ENCODE data around the gene MAD1L1.

MAD1L1 gene

DNA sequence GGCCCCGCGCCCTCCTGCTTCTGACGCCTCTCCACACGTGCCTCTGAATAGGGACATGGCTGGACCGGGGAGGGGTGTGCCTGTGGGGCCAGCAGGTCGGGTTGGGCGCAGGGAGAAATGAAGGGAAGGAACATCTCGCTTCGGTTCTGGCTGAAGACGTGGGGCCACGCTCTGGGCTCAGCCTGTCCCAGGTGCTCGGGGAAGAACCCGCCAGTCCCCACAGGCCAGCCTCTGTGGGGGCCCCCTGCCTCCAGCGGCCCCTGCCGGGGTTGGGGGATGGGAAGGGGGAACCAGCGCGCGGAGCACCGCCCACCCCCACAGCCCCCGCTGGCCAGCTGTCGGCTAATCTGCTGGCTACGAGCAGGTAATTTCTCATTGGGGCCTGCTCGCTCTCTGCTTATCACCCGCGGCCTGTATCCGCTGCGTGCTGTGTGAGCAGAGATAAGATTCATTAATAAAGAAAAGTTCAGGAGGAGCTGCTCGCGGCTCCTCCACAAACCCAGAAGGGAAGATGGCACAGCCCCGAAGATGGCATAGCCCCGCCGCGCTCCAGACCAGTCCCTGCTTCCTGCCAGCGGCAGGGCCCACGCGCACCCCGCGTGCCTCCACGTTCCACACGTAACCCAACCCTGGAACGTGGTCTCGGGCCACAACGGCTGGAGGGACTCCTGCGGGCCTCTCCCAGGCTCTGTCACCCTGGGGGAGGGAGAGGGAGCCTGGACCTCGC, 376.4 kb downstream of the MAD1L1 start:
- in situ Hi-C loops (cut with HindIII; ENCODE audit: low sequenced_read_pairs) = no loop called here

DNA sequence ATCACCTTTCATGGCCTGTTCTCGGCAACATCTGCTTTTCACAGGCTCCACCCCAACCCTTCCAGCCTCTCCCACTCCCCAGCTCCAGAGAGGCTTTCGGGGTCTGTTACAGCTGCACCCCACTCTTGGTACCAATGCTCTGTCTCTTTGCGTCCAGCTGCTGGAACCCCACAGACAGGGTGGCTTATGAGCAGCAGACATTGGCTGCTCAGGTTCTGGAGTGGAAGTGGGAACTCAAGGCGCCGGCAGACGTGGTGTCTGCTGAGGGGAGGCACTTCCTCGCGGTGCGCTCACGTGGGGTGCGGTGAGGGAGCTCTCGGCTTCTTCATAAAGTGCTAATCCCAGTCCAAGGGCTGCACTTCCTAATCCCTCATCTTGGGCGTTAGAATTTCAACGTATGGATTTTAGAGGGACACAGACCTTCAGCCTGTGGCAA, 377.0 kb downstream of the MAD1L1 start:
- in situ Hi-C loops (cut with HindIII; ENCODE audit: low sequenced_read_pairs) = no loop called here

DNA sequence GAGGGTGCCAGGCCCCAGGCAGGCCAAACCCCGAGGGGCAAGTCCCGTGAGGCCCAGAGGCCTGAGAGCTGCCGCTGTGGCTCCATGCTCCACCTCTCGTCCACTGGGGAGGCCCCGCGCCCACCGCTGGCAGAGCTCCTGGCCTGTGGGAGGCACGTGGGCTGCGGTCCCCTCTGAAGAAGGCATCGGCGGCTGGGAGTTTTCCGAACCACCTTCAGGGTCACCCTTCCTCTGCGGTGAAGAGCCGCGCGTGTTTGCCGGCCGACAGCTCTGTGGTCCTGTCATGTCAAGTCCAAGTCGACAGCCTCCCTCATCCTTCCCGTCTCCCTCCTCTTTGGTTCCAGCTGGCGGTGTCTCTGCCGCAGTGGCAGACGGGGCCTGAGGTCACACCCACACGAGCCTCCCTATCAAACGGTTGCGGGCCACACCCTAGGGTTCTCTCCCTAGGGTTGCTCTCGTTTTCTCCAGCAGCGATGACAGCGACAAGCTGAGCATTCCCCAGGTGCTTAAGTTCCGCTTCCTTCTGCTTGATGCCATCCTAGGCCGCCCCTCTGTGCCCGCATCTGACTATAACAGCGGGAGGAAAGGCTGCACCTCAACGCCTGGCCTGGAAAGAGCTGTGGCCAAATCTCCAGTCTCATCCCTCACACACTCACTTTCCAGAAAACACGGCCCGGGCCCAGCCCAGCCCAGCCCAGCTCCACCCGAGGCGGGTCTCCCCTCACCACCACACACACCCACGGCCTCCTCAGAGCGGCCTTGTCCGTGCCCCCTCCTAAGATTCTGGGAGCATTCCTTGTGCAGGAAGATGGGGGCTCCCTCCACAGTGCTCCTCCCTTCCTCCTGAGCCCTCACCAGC, 377.6 kb downstream of the MAD1L1 start:
- in situ Hi-C loops (cut with HindIII; ENCODE audit: low sequenced_read_pairs) = loop anchor here (5.0 kb wide), 2 partner anchors 67 to 78 kb away; no protein-coding TSS in a partner anchor

DNA sequence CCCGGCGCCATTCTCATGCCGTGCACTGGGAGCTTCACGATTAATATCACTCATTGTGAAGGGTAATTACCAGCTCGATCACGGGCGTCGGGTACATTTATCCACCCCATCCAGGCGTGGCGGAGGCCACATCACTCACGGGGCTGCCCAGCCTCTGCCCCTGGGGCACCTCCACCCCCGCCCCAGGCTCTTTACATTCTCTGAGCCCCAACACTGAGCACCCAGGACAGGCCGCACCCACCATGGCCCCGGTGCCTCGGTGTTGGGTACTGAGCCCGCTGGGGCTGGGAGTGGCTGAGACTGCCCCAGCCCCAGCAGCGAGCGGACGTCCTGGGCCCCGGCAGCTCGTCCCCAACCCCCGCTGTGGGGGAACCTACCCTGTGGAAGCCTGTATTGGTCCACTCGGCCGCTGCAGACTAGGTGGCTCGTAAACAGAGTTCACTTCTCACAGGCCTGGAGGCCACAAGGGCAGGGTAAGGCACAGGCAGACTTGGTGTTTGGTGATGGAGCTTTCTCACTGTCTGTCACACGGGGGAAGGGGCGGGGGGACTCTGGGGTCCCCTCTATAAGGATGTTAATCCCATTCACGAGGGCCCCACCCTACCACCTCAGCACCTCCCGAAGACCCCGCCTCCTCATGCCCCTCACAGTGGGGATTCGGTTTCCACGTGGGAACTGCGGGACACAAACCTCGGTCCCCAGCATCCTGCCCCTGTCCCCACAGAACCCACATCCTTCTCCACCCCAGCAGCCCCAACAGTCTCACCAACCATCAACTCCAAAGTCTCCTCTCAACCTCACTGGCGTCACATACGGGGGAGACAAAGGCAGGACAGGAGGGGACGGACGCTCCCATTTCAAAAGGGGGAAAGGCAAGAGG, 378.5 kb downstream of the MAD1L1 start:
- in situ Hi-C loops (cut with HindIII; ENCODE audit: low sequenced_read_pairs) = loop anchor here (5.0 kb wide), 2 partner anchors 68 to 77 kb away; no protein-coding TSS in a partner anchor

DNA sequence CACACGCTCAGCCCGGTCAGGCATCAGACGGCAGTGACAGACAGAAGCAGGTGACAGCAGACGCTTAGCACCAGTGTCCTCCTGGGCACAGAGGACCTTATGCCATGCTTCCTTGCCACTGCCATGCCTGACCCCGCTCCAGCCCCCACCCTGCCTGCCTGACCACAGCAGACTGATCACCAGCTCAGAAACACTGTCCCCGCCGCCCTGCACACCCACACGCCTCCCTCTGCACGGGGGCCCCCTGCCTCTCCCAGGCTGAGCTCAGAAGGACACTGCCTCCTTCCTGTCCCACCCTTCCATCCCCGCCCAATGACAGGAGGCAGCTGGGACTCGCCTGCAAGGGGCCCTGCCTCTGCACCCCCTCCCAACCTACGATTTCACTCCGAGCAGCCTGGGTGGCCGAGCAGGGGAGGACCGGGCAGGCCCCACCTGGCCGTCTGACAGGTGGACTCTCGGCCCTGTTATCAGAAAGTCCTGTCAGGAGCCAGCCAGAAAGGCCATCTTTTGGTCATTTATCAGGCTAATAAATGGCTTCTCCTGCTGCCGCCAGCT, 379.2 kb downstream of the MAD1L1 start:
- in situ Hi-C loops (cut with HindIII; ENCODE audit: low sequenced_read_pairs) = loop anchor here (5.0 kb wide), 2 partner anchors 69 to 76 kb away; no protein-coding TSS in a partner anchor

DNA sequence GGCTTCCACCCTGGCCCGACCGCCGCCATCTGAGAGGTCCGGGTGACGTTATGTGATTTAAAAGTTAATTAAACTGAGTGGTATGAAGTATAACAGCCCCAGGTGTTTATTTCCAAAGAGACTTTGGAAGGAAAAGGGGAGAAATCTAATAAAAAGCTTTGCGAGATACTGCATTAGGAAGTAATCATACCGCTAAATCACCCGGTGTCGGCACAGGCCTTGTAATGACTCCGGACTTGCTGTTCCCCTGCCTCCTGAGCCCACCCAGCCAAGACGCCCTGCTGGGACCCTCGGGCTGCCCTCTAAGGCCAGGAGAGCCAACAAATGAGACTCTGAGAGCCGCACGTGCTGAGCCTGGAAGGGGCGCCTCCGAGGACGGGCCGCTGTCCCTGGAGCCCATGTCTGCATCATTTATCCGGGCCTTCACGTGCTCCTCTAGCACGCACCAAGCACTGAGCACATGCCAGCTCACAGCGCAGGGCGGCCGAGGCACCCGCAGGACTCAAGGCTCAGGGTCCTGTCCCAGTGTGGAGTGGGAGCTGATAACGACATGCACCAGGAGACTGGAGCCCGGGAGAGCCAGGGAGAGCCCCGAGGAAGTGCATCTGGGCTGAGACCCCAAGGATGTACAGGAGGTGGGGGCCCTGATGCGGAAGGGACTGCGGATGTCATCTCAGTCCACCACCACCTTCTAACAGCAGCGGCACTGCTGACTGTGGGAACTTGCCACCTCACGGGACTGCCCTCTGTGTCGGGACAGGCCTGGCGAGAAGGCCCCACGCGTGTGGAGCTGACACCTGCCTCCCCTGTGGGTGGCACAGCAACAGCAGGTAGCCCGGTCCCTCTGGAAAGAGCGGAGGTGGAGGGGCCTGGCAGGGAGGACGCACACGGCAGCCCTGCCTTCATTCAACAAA, 380.0 kb downstream of the MAD1L1 start:
- in situ Hi-C loops (cut with HindIII; ENCODE audit: low sequenced_read_pairs) = loop anchor here (5.0 kb wide), 2 partner anchors 70 to 75 kb away; no protein-coding TSS in a partner anchor

DNA sequence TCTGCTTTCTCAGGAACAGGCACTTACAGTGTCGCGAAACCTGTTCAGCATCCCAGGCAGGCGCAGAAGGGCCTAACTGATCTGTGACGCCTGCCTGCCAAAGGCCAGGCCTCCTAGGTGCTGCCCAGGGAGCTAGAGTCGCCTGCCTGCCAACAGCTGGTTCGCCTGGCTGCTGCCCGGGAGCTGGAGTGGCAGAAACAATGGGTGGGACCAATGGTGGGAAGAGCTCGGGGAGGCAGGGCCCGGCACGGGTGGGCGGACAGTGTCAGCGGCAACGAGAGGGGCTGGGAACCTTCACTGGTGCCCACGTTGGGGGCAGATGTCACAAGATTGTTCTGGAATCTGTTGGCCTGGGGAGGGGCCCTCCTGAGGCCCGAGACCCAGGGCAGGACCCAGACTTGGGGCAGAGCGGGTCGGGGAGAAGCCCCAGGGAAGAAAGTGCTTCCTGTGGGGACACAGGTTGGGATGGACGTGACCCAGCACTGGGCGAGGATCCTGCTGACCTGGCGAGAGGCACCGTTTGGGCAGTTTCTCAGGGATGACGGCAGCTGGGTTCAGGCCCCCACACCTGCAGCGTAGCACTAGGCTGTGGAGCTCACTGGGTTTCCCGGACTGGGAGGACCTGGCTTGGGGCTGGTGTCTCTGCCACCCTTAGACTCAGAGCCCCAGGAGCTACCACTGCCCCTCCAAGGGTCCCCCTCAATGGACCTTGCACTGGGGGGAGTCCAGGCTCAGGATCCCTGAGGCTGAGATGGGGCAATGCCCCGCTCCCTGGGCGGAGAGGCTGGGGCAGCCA, 380.8 kb downstream of the MAD1L1 start:
- in situ Hi-C loops (cut with HindIII; ENCODE audit: low sequenced_read_pairs) = loop anchor here (5.0 kb wide), 2 partner anchors 70 to 75 kb away; no protein-coding TSS in a partner anchor

DNA sequence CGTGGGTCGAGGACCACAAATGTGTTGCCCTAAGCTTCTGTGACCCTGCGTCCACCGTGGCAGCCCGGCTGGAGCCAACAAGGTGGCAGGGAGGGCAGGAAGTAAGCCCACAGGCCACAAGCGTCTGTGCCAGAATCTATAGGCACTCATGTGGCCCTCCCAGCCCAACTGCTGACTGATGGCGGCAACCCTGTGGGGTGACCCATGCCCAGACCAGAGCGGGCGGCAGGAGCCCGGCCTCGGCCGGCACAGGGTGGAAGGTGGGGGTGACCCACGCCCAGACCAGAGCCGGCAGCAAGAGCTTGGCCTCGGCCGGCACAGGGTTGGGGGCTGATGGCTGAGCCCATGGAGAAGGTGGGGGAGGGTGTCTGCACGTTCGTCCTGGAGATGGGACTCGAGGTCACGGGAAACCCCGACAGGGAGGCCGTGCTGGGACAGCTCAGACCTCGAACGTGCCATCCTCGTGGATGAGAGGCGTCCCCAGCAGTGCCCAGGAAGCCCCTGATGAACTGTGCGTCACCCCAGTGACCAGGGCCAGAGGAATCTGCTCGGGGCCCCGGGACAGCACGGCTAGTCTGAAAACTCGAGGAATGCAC, 381.7 kb downstream of the MAD1L1 start:
- in situ Hi-C loops (cut with HindIII; ENCODE audit: low sequenced_read_pairs) = loop anchor here (5.0 kb wide), 2 partner anchors 71 to 74 kb away; no protein-coding TSS in a partner anchor

DNA sequence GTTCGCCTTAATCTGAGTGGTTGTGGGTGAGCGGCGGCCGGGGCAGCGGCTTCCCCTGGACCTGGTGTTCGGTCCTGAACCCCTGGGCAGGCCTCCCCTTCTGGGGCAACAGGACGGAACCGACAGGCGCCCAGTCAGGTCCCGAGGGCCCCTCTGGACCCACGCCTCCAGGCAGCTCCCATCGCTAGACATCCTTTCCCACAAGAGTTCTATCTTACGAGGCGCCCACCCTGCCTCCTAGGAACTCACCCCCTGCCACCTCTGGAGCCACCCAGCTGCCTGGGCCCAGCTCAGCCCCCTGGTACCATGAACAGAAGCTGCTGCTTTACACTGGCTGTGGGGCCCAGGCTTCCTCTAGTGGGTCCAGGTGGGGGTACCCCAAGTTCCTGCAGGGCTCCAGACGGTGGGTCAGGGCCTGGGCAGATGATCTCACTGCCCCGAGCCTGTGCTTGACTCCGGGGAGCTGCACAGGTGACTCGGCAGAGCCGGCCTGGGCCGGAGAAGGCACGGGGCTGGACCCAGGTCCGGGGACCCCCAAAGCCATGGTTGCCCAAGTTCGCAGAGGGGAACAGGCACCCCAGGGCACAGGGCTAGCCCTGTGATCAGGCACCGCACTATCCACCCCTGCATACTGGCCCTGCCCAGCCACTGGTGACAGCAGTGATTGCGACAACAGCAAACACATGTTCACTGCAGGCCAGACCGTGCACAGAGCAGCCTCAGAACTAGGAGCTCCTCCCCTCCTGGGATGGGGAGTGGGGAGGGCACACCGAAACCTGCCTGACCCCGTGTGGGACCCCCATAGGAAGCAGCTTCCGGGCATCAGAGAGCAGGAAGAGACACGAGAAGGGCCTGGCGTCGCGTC, 382.4 kb downstream of the MAD1L1 start:
- in situ Hi-C loops (cut with HindIII; ENCODE audit: low sequenced_read_pairs) = loop anchor here (5.0 kb wide), 2 partner anchors 72 to 73 kb away; no protein-coding TSS in a partner anchor

DNA sequence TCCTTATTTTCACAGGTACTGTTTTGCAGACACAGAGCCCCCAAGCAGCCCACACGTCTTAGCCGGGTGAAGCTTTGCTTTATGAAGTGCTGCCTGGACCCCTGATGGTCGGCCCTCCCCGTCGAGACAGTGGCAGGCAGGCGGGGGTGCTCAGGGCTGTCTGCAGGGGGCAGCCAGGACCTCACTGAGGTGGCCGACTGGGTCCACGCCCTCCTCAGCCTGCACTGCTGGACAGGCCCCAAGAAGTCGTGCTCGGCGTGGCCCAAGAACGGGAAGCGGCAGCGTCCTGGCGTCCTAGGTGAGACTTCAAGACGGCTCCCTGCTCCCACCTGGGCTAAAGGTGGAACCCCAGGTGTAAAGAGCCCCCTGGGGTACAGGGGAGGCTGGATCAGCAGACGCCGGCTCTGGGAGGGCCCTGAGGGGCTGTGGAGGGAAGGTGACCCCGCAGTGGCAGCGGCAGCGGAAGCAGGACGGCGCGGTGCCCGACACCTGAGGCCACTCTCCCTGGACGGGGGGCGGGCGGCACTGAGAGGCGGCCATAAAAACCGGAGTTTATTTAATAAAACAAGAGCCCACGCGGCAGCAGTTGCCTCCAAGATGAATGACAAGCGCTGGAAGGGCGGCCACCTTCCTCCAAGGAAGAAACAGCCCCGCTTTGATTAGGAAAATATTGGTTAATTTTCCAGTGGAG, 383.2 kb downstream of the MAD1L1 start:
- in situ Hi-C loops (cut with HindIII; ENCODE audit: low sequenced_read_pairs) = loop anchor here (5.0 kb wide), 3 partner anchors 72 to 128 kb away; no protein-coding TSS in a partner anchor

DNA sequence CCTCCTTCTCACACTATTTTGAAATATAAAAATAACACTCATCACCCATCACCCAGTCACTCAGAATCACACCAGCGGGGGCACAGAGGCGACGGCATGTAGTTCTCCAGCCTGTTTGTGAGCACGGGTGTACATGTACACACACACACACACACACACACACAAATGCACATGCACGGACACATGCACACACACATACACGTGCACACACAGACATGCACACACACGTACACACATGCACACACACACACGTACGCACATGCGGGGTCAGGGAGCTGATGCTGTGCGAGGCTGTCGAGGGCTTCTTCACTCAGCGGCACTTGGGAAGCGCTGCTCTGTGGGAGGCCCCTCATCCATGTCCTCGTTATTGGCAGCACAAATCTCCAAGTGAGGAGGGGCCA, 383.8 kb downstream of the MAD1L1 start:
- in situ Hi-C loops (cut with HindIII; ENCODE audit: low sequenced_read_pairs) = loop anchor here (5.0 kb wide), 1 partner anchor 128 kb away; no protein-coding TSS in a partner anchor

DNA sequence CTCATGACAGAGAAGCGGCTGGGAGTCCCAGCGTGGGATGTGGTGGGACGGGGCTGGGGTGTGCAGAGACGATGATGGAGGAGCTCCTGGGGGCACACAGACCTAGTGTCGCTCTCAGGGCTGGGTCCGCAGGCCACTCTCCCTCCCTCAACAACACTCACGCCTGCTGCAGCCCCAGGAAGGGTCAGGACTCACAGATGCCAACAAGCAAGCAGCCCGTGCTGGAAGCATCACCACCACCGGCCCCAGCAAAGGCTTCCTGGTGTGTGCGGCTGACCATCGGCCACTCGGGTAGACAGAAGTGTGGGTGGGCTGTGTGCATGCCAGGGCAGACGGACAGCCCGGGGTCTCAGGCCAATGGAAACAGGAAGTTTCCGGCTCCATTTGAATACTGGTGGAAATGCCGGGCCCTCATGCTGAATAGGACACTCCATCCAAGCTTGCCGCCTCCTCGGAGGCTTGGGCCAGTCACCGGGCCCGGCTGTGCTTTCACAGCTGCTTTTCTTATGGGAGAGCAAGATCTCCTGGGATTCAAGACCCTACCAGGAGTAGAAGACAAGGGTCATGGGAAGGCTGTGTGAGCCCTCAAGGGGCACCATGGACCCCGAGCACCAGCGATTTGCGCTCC, 384.6 kb downstream of the MAD1L1 start:
- in situ Hi-C loops (cut with HindIII; ENCODE audit: low sequenced_read_pairs) = loop anchor here (5.0 kb wide), 1 partner anchor 129 kb away; no protein-coding TSS in a partner anchor

DNA sequence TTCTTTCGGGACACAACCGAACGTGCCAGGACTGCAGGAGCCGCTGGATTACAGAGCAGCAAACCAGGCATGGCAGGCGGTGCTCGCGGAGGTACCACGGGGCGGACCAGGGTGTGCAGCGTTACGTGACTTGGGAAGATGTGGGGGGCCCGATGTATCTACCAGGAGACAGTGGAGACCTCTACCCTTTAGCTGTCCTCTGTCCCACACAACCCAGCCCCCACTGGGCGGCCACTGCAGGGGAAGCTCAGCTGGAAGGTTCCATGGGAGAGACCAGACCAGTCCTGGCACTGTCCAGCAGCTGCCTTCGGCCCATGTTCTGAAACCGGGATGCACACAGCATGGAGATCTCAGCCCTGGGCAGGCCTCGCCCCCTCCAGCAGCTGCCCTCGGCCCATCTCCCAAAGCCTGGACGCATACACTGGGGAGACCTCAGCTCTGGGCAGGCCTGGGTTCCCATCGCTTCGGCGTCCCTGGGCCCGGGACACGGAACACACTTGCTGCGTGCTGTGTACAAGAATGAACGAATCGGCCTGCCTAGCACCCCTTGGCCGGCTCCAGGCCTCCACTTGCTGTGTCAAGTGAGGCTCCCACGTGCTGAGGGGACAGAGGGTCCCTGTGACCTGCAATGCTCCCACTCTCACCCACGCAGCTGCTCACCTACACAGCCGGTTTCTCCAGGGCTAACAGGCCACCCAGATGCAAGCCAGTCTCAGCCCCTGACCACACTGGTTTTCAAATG, 385.3 kb downstream of the MAD1L1 start:
- in situ Hi-C loops (cut with HindIII; ENCODE audit: low sequenced_read_pairs) = loop anchor here (5.0 kb wide), 1 partner anchor 130 kb away; no protein-coding TSS in a partner anchor

DNA sequence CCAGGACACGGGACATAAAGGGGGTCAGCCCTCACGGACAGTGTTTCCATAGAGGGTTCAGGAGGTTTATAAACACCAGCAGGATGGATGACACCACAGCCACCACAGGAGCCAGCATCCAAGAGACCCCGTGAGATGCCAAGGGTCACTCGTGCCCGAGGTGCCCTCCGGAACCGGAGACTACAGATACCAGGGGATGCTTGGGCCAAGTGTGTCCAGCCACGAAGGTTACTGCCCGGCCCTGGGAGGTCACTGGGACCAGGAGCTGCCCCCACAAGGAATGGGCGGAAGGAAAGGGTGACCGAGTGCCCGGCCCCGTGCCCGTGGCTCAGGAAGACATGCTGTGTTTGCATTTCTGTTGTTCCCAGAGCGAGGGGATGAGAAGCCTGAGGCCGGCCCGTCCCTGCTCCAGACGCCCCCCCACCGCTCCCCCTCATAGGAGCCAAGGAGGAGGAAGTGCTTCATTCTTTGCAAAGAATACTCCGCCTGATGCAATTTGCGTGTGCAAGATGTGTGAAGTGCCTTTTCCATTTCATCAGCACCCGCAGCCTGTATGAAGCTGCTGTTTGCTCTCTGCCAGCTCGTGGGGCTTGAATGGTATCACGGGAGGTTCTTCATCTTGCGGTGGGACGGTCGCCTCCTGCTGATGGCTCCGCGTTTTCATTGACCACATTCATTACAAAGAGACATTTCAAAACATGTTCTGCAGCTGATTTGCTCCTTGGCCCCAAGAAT, 386.2 kb downstream of the MAD1L1 start:
- in situ Hi-C loops (cut with HindIII; ENCODE audit: low sequenced_read_pairs) = loop anchor here (5.0 kb wide), 1 partner anchor 131 kb away; no protein-coding TSS in a partner anchor
